GM18511 (cell line): ENCODE data around the gene C11orf24.
"Not testable (repeated sequence)": the region's sequence is repeated elsewhere in the genome, so short reads cannot be mapped to it uniquely, and the experiment has no call there.

Experiments used
- ATAC-seq: cut with Tn5 transposase; IDR thresholded peaks from one replicate; pipeline ENCODE4 v1.9.1; 2021; ENCODE audit warnings: mild to moderate bottlenecking, moderate library complexity; ENCODE audit not compliant: unreplicated experiment

The C11orf24 gene

DNA sequence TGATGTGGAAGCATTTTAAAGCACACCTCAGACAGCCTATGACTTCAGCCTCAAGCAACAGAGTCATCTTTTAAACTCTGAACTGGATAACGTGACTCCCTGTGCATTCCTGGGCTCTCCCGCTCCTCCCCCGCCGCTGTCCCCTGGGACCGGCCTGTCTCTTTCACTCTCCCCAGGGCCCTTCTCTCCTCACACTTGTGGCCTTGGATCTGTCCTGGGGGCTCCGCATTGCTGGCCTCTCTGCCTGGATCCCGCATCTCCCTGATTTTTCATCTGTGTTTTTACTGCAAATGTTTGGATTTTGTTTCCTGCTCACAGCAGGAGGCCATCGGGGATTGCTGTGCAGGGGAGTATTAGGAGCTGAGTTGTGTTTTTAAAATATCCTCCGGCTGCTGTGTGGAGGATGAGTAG, 15.4 kb downstream of the C11orf24 start:
- no peak for ATAC-seq

DNA sequence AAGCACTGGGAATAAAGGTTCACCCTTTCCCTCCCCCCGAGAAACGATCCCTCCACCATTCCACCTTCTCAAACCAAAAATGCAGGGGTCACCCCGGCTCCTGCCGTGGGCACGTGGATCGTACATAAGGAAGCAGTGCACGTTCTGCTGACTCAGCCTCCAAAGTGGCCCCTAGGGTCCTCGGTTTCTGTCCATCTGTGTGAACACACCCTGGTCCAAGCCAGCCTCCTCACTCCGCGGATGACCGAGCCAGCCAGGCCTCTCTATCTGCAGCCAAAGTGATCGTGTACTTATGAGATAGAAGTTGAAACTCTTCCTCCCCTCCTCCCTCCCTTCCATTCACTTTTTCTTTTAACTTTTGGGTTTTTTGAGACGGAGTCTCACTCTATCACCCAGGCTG, 16.2 kb downstream of the C11orf24 start:
- no peak for ATAC-seq

DNA sequence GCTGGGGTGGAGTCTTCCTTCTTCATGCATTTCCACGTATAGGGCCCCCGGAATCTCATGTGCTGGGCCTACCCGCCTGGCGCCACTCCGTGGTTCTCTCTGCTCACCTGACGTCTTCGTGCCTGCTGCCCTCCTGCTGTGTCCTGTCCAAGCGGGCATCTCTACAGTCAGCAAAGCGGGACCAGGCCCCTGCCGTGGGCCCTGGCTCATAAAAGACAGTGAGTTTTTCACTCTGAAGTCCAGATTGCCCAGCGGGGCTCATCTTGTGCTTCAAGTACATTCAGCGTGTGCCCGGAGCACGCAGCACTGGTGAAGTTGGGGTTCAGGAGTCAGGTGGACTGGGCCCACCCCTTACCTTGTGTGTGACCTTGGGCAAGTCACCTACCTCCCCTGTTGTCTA, 17.4 kb downstream of the C11orf24 start:
- ATAC-seq = no peak

DNA sequence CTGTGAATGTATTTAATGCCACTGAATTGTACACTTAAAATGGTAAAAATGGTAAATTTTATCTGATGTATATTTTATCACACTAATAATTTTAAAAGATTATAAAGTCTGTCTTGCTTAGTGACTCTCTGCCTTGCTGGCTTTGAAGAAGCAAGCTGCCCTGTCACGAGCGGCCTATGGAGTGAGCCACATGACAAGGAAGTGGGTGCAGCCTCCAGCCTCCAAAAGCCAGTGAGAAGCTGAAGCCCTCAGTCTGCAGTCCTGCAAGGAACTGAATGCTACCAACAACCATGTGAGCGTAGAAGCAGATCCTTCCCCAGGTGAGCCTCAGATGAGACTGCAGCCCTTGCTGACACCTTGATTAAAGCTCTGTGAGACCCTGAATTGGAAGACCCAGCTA, 20.0 kb downstream of the C11orf24 start:
- no peak for ATAC-seq

DNA sequence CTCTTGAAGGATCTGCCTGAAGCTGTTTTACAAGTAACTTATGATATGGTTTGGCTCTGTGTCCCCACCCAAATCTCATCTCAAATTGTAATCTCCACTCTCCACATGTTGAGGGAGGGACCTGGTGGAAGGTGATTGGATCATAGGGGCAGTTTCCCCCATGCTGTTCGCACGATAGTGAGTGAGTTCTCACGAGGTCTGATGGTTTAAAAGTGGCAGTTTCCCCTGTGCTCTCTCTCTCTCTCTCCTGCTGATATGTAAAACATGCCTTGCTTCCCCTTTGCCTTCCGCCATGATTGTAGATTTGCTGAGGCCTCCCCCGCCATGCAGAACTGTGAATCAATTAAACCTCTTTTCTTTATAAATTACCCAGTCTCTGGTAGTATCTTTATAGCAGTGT, 26.9 kb downstream of the C11orf24 start:
- ATAC-seq = not testable (repeated sequence)

DNA sequence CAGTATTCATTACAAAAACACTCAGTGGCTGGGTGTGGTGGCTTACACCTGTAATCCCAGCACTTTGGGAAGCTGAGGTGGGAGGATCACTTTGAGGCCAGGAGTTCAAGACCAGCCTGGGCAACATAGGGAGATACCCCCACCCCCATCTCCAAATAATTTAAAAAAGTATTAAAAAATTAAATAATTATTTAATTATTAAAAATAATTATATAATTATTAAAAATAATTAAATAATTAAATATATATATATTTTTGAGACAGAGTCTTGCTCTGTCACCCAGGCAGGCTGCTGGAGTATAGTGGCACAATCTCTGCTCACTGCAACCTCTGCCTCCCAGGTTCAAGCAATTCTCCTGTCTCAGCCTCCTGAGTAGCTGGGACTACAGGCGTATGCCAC, 27.9 kb downstream of the C11orf24 start:
- ATAC-seq = not testable (repeated sequence)

DNA sequence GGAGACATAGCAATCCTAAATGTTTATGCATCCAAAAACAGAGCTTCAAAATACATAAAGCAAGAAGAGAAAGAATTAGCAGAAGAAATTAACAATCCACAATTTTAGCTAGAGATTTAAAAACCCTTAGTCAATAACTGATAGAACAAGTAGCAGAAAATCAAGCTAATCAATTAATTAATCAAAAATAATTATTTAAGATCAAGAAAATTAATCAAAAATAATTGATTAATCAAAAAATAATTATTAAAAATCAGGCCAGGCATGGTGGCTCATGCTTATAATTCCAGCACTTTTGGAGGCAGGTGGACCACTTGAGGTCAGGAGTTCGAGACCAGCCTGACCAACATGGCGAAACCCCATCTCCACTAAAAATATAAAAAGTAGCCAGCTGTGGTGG, 29.2 kb downstream of the C11orf24 start:
- no peak for ATAC-seq

DNA sequence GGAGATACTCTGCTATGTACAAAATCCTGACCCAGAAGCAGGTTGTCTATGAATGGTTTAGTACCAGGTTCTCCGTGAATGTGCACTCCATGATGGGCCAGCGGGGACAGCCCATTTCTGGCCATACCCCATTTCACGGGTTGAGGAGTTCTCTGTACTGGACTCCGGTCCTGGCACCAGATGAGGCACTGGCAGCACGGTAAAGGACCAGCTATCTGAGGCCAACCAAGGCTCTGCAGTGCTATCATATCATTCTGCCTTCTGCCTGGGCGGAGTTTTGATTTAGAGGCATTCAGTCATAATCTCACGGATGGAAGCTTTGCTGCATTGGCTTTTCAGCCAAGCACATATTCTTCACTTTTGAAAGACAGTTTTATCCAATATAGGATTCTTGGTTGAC, 40.2 kb downstream of the C11orf24 start:
- no peak for ATAC-seq

DNA sequence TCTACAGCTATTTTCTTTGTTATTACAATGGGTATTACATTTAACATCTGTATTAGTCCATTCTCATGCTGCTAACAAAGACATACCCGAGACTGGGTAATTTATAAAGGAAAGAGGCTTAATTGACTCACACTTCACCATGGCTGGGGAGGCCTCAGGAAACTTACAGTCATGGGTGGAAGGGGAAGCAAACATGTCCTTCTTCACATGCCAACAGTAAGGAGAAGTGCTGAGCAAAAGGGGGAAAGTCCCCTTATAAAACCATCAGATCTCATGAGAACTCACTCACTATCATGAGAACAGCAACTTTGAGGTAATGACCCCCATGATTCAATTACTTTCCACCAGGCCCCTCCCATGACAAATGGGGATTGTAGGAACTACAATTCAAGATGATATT, 42.2 kb downstream of the C11orf24 start:
- no peak for ATAC-seq

DNA sequence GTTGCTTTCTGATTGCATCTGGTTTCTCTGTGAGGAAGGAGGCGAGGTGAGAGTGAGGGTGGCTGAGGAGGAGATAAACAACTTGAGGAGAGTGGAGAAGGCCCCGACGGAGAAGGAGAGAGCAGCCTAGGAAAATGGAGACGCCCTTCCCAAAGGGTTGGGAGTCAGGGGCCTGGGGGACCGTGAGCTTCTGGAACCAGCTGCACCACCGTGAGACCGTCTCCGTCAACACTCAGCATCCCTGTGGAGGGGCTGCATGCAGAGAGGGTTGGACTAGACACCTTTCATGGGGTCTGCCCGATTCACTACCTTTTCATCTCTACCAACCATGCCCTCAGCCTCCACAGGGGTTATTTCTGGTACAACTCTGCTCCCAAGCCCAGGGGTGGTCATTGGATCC, 45.4 kb downstream of the C11orf24 start:
- no peak for ATAC-seq

DNA sequence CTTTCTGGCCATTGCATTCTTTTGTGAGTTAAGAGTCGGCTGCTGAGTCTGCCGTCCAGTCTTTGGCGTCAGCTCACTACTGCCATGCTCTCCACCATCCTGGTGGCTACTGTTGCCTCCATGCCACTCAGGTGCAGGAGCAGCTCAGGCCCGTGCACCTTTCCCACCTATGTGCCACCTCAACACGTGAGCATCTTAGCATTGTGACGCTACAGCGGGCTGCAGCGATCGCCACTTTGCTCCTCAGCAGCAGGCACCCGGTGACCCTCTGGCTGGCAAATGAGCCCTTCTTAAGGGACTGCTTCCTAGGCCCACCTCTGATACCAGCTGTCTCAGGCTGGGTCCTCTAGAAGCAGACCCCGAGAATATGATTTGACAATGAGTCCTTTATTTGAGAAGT, 47.2 kb downstream of the C11orf24 start:
- no peak for ATAC-seq

DNA sequence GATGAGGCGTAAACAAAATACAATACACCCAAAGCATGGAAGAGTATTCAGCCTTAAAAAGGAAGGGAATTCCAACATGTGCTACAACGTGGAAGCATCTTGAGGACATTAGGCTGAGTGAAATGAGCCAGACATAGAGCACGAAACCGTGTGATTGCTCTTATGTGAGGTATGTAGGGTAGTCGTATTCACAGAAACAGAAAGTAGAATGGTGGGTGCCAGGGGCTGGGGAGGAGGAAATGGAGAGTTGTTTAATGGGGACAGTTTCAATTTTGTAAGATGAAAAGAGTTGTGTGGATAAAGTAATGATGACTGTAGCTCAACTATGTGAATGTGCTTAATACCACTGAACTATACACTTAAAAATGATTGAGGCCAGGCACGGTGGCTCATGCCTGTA, 48.5 kb downstream of the C11orf24 start:
- ATAC-seq = no peak

DNA sequence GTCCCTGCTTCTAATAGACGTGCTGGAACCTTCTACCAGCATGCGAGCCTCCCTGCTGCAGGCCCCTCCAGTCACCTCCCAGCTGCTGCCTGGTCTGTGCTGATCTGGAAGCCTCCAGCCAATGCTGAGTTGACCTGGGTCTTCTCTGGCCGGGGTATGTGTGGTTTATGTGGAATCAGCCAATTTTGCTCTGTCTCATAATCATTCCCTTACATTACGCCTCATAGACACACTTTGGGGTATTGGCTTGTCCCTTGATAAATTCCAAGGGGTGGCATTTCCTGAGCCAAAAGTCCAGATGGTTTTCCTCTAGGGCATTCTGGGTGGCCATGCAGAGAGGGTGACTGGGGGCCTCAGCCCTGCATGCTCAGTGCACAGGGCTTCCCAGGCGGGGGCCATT, 50.4 kb downstream of the C11orf24 start:
- ATAC-seq = no peak

DNA sequence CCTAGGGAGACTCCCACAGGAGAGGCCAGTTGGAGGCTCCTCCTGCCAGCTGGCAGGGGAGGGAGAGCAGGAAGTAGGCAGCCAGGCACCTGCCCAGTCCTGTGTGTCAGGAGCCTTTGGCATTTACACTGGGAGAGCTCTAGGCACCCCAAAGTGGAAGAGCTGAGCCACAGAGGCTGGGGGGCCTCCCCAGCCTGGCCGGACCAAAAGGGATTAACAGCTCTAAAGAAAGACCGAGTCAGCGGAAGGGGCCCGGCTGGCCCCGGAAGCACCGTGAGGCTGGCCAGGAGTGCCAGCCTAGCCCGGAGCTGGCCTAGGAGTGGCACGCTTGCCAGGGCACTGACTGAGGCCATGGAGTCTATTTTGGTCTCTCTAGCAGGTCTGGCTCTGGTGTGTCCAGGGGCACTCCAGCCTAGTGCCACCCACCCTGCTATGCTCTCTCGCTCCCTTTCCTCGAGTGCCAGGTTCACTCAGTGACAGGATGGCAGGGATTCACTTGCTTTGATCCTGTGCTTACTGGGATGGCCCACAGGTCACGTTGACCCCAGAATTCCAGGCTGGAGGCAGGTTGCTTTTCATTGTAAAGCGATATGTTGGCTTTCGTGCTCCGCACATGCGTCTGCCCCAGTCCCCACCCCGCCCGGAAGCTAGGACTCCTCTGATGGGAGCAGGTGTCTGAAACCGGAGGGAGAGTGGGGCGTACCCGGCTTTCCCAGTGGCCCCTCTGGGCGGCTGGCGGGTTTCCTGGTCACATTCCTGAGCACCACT, 55.4 kb downstream of the C11orf24 start:
- no peak for ATAC-seq

DNA sequence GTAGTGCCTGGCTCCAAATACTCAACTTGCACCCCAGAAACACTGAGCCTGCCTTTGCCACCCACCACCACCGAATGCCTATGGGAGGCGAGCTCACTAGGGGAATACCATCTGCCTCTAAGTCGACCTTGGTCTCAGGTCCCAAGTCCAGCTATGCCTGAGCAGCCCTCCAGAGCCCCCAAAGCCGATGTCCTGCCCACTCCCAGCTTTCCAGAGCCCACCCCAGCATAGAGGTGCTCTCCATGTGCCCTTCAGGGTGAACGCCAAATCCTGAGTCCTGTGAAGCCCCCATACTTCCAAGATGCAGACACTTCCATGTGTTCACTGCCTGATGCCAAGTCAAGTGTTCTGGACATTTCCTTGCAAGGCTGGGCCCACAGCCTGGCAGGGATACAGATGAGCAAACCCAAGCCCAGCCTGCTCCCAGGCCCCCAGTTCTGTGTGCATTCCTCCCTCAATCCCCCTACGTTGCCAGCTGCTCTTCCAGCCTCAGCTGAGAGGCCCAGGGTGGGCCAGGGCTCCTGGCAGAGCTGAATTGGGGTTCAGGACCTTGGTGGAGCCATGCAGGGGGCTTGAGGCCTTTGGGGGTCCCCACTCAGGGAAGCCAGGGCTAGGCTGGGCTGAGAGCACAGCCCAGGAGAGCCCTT, 56.1 kb downstream of the C11orf24 start:
- no peak for ATAC-seq

DNA sequence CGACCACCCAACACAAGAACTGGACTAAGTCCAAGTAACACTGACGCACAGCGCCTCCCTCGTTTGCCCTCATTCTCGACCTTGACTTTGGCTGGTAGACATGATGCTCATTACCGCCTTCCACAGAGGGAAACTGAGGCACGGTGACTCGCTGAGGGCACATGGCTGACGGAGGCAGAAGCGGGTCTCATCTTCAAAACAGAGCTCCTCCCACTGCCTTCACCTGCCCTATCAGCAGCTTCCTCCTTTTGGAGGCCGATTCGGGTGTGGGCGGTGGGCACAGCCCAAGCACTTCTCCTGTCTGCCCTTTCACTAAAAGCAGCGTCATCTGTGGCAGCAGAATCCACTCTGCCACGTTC, 56.7 kb downstream of the C11orf24 start:
- ATAC-seq = no peak

DNA sequence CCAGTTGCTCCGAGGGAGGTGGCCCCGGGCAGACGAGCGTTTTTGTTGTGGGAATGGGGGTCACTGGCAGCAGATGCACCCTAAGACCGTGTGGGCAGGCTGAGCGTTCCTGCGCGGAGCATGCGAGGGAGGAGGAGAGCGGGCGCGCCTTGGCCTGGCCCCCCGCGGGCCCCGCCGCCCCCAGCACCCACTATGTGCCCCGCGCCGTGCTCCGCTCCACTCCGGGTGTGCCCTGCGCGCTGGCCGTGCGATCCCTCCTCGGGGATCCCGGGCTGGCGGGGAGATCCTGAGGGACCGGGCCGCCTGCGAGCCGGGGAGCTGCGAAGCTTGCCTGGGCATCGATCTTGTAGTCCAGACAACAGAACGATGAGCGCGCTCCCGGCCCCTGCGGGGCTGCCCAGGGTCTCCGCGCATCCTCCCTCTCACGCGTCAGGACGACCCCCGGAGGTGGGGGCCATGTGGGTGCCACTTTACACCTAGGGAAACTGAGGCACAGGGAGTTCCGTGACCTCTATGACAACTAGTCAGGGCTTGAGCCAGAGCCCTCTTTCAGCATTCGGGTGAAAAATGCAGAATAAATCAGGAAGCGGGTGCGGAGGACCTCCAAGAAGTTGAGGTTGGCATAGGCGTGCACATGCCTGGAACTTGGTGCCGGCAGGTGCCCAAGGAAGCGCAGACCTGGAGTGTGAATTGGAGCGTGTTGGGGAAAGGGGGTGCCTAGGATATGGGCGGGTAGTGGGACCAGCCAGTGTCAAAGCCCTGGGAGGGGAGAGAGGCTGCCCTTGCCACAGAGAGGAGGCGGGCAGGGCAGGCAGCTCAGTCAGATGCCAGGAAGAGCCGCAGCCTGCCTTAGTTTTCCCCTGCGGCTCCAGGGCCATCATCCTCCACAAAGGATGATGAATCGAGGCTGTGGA, 57.3 kb downstream of the C11orf24 start:
- peak; percentile 19 for ATAC-seq

DNA sequence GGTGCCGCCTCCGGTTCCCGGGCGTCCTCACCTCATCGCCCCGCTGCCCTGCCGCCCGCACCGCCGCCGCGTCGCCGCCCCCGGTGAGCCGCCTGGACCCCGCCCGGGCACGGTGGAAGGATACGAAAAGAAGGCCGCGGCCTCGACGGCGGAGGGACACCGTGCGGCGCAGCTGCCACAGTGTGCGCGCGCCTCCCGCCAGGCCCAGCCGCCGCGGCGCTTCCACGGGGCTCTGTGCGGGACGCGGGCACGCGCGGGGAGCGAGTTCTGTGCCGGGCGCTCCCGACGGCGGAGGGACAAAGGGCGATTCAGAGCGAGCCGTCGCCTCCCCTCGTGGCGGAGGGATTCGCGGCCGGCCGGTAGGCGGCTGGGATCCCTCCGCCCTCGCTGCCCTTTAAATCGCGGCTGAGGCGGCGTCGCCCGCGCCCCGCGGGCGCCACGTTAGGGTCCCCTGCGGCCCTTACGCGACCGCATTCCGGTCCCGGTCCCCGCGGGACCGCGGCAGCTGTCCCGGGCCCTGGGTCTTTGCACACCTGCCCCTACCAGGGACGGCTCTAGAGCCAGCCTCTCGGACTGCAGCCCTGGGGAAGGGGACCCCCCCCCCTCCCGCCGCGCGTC, 58.1 kb downstream of the C11orf24 start:
- peak; percentile 52 for ATAC-seq

DNA sequence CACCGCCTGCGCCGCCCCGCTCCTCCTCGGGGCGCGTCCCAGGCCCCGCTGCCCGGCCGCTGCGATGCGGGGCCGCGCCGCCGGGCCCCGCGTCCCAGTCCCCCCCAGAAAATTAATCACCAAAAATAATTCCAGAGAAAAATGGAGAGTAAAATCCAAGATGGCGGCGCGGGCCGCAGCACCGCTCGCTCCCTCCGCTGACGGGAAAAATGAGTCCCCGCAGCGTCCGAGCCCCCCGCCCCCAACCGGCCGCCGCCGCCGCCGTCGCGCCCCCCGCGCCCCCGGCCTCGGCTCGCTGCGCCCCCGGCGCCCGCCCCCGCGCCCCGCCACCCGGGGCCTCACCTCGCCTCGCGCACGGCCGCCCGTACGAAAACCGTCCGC, 58.6 kb downstream of the C11orf24 start, which contains the start of gene KMT5B:
Gene KMT5B (minus strand): TSS at position 162 of the 381 bp plus-strand sequence. CDS start 23,220 bp downstream, outside the sequence.
- ATAC-seq = no peak

DNA sequence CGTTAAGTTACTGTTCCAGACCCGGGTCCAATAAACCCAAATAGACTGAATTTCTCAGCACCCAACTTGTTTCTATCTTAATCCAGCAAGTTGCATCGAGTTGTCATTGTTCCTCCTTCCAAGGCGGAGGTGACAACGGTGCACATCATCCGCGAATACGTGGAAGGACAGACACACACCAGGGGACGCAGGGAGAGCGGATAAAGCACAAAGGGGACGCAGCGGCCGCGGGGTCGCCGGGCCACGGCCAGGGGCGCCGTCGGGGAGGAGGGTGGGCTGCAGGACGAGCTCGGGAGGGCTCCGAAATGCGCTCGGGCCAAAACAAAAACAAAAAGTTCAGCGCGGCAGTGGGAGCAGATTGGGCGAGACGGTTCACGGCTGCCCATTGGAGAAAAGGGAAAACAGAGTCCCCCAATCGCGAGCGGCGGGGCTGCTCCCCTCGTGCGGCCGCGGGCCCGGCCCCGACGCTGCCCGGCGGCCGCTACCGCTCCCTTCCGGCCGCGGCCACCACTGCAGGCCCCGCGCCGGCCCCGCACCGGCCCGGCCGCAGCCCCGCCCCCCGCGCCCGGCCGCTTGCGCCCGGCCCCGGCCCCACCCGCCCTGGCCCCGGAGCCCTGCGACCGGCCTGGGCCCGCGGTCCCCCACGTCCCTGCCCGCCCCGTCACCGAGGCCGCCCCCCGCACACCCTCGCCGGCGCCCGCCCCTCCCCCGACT, 59.2 kb downstream of the C11orf24 start:
- peak; percentile 67 for ATAC-seq

DNA sequence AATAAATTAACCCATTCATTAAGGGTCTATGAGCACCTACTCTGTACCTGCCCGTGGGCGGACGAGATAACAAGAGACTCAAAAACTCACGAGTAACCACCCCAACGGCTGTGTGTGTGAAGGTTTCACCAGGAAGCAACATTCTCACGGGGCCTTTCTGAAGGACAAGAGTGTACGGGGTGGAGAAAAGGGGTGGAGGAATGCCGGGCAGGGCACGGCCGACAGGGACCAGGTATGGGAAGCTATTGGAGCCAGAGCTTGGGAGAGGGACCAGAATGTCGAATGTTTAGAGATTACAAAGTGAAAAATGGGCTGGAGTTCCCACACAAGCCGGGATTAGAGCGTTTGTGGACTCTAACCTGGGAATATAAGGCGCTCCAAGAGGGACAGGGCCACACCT, 60.2 kb downstream of the C11orf24 start:
- no peak for ATAC-seq
